Gastrocnemius medialis (tissue), 4 donors: ENCODE data around the gene SLC10A7. TPM values are rescaled to one million over a fixed set of nuclear protein-coding genes. Genes with fewer than 3 reads are reported as not detected.

Experiments
- ATAC-seq, 2 donors: fragments of 150-250 bp; one replicate each; pipeline ENCODE4 v1.9.1; 2016
- DNase-seq, 2 donors: peaks; one replicate each; pipeline ENCODE4 v3.0.0-alpha.2; 2019
- H3K27ac ChIP-seq, 4 donors: fragments of 200-600 bp; sonication (generic); 1 replicate in 1 of 4; 2 replicates in 3 of 4; pipeline ENCODE4 v1.5.1; 2016 to 2018; ENCODE audit warnings: mild to moderate bottlenecking in 2 of 4, moderate library complexity in 1 of 4
- H3K27me3 ChIP-seq, 3 donors: fragments of 200-600 bp; sonication (generic) in 2 of 3; 1 replicate in 1 of 3; 2 replicates in 2 of 3; pipeline versions ENCODE4 v1.5.1 to v1.6.0; 2016 to 2019; ENCODE audit warnings: mild to moderate bottlenecking in 1 of 3, moderate library complexity in 1 of 3
- H3K36me3 ChIP-seq, 2 donors: fragments of 200-600 bp; sonication (generic) in 1 of 2; one replicate each; pipeline ENCODE4 v1.5.1; 2017 to 2018
- H3K4me1 ChIP-seq, 2 donors: fragments of 200-600 bp; sonication (generic) in 1 of 2; one replicate each; pipeline ENCODE4 v1.5.1; 2016 to 2017; ENCODE audit warnings: mild to moderate bottlenecking in 2 of 2
- H3K4me3 ChIP-seq, 4 donors: fragments of 200-600 bp; sonication (generic) in 3 of 4; 1 replicate in 1 of 4; 2 replicates in 3 of 4; pipeline ENCODE4 v1.5.1; 2016 to 2019; ENCODE audit warnings: mild to moderate bottlenecking in 2 of 4
- H3K9me3 ChIP-seq, 3 donors: fragments of 200-600 bp; sonication (generic) in 2 of 3; 1 replicate in 1 of 3; 2 replicates in 2 of 3; pipeline ENCODE4 v1.5.1; 2016 to 2019
- POLR2A ChIP-seq, 2 donors: fragments of 450-650 bp; IDR thresholded peaks; one replicate each; pipeline ENCODE4 v1.6.1; 2017; ENCODE audit warnings: antibody characterized with exemption in 2 of 2, mild to moderate bottlenecking in 2 of 2, moderate library complexity in 2 of 2
- in situ Hi-C, 4 donors: fragments of 200-750 bp; cut with MboI; loops; one replicate each; pipeline versions ENCODE4 v1.15.0 to v1.8.0; 2017; ENCODE audit warnings: low sequenced_read_pairs in 4 of 4
- intact Hi-C: fragments of 100-400 bp; cut with DNase I; formaldehyde crosslinking; loops from one replicate; pipeline ENCODE4 v1.15.1; 2023; ENCODE audit warnings: low total_unique reads
- total RNA-seq, 4 donors: library from RNA; depleted of rRNA; stranded (reverse); fragments of >200 nt; gene quantifications; one replicate each; pipeline versions ENCODE4 v1.1.0 to v1.2.3, GENCODE V29; 2016
- TF ChIP-seq, protein P1 (sequence below), 5 experiments: fragments of 450-650 bp in 3 of 5; fragments of 200-600 bp in 2 of 5; sonication (generic) in 2 of 5; IDR thresholded peaks in 4 of 5; conservative IDR thresholded peaks in 1 of 5; 1 replicate in 4 of 5; 2 replicates in 1 of 5; pipeline ENCODE4 v1.5.1; 2016 to 2019; ENCODE audit warnings: antibody characterized with exemption in 5 of 5, mild to moderate bottlenecking in 3 of 5, moderate library complexity in 3 of 5

SLC10A7 gene
- total RNA-seq, 4 donors from 2014 or later: 2.1 to 6.0 (median 2.3) TPM

DNA sequence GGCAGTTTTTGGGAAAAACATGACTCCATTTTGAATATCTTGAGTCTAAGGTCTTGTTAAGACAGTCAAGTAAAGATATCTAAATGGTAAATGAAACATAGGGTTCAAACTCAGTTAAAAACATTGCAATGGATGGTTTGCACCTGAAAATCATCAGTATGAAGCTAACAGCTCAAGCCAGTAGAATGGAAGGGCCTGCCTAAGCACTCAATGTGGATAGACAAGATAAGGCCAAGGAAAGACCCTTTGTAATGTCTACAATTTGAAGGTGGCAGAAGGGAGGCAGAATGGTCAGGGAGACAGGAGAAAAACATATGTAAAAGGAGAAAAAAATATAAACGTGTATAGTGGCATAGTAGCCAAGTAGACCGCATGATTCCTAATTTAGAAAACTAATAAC is 229.2 kb downstream of the SLC10A7 start:
- TF ChIP-seq POLR2A (IDR thresholded peaks at IDR 0.05): no peak
- TF ChIP-seq, protein P1, sequence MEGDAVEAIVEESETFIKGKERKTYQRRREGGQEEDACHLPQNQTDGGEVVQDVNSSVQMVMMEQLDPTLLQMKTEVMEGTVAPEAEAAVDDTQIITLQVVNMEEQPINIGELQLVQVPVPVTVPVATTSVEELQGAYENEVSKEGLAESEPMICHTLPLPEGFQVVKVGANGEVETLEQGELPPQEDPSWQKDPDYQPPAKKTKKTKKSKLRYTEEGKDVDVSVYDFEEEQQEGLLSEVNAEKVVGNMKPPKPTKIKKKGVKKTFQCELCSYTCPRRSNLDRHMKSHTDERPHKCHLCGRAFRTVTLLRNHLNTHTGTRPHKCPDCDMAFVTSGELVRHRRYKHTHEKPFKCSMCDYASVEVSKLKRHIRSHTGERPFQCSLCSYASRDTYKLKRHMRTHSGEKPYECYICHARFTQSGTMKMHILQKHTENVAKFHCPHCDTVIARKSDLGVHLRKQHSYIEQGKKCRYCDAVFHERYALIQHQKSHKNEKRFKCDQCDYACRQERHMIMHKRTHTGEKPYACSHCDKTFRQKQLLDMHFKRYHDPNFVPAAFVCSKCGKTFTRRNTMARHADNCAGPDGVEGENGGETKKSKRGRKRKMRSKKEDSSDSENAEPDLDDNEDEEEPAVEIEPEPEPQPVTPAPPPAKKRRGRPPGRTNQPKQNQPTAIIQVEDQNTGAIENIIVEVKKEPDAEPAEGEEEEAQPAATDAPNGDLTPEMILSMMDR (IDR thresholded peaks at IDR 0.05 in 4 of 5, conservative IDR thresholded peaks at IDR 0.05 in 1 of 5): no peak
- Histone ChIP-seq H3K36me3 (no peaks in the 10 kb centered on the region), H3K27me3 (no peaks in the 10 kb centered on the region), H3K9me3 (no peaks in the 10 kb centered on the region), H3K4me1 (no peaks in the 10 kb centered on the region), H3K4me3 (no peak overlapping the region), H3K27ac (no peak overlapping the region)
- intact Hi-C loops (no loop called here), in situ Hi-C loops (no loop called here)
- ATAC-seq: no peak
- DNase-seq: no peak

- DNase-seq (no peak), ATAC-seq (no peak)
- Histone ChIP-seq H3K36me3 (no peaks in the 10 kb centered on the region), H3K27ac (no peak overlapping the region), H3K4me3 (no peak overlapping the region), H3K9me3 (no peaks in the 10 kb centered on the region), H3K4me1 (no peaks in the 10 kb centered on the region), H3K27me3 (no peaks in the 10 kb centered on the region)
- no peak for TF ChIP-seq POLR2A (IDR thresholded peaks at IDR 0.05)
- TF ChIP-seq, protein P1 (IDR thresholded peaks at IDR 0.05 in 4 of 5, conservative IDR thresholded peaks at IDR 0.05 in 1 of 5): no peak
- in situ Hi-C loops: no loop called here
- intact Hi-C loops: no loop called here
Measured at GRCh38 chr4:146291313-146291712, 230.4 kb downstream of the SLC10A7 start.

DNA sequence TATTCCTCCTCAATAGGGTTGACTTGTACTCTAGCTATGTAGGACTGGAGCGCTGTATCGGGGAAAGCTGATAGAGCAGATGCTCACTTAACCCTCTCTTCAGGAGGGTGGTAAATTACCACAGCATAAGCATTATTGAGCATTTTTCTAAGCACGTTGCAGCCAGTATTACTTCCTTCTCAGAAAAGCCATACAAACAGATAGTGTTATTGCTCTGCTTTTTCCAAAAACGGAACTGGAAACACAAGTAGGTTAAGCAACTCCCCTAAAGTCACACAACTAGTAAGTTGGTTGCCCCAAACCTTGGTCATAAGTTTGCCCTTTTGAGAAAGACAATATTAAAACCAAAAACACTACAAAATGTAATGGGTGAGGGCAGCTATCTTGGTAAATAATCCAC is 233.5 kb downstream of the SLC10A7 start:
- no peaks in the 10 kb centered on the region for H3K27me3 ChIP-seq
- H3K9me3 ChIP-seq: no peaks in the 10 kb centered on the region
- DNase-seq (no peak), ATAC-seq (no peak)
- no peak overlapping the region for H3K4me3 ChIP-seq
- no peak overlapping the region for H3K27ac ChIP-seq
- TF ChIP-seq, protein P1 (IDR thresholded peaks at IDR 0.05 in 4 of 5, conservative IDR thresholded peaks at IDR 0.05 in 1 of 5): no peak
- no peak for TF ChIP-seq POLR2A (IDR thresholded peaks at IDR 0.05)
- intact Hi-C loops (no loop called here), in situ Hi-C loops (no loop called here)
- no peaks in the 10 kb centered on the region for H3K36me3 ChIP-seq
- H3K4me1 ChIP-seq: peaks cover 6 to 14% of the 10 kb centered on the region in 2 donors

DNA sequence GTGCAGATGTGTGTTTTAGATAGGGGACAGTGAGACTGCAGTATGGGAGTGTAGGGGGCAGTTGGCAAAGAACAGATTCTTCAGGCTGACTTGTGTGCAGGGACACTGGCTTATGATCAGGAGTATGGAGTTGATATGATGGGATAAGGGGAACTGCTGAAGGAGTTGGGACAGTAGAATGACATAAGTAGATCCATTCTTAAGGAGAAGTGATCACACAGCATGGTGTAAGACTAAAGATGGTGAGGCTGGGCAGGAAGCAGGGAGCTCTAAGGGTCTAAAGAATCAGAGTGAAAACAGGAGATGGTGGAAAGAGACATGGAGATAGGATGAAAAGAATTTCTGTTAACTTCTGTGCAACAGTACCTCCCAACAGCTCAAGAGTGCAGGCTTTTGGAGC is 236.7 kb downstream of the SLC10A7 start:
- H3K27ac ChIP-seq: no peak overlapping the region
- H3K36me3 ChIP-seq: no peaks in the 10 kb centered on the region
- no peak overlapping the region for H3K4me3 ChIP-seq
- H3K9me3 ChIP-seq: no peaks in the 10 kb centered on the region
- ATAC-seq: no peak
- no peak for DNase-seq
- intact Hi-C loops: no loop called here
- H3K27me3 ChIP-seq: no peaks in the 10 kb centered on the region
- TF ChIP-seq, protein P1 (IDR thresholded peaks at IDR 0.05 in 4 of 5, conservative IDR thresholded peaks at IDR 0.05 in 1 of 5): no peak
- TF ChIP-seq POLR2A (IDR thresholded peaks at IDR 0.05): no peak
- in situ Hi-C loops: no loop called here
- H3K4me1 ChIP-seq: peaks cover 12 to 24% of the 10 kb centered on the region in 2 donors
